Naive thymus-derived CD8-positive, alpha-beta T cell (primary cell): Measurements from ENCODE around the gene ATXN7. TPM values are rescaled to one million over a fixed set of nuclear protein-coding genes. Genes with fewer than 3 reads are reported as not detected.

Experiments used
- ATAC-seq, 2 donors: fragments of 150-1000 bp; cut with Tn5 transposase in 1 of 2; sonication (Bioruptor Pico), chemical (Tn5 transposase) in 1 of 2; 1 replicate in 1 of 2; 2 replicates in 1 of 2; pipeline ENCODE4 v1.10.0; 2021; ENCODE audit warnings: mild to moderate bottlenecking in 2 of 2, moderate library complexity in 2 of 2
- POLR2A ChIA-PET: fragments of 350-600 bp; sonication (Branson Sonifier 250); formaldehyde crosslinking; loops from one replicate; lab custom pipeline; 2021; ENCODE audit warnings: antibody characterized with exemption; lab: Charles Lee
- DNase-seq, 10 donors: peaks; one replicate each; pipeline versions ENCODE4 v3.0.0 to v3.0.0-alpha.2; 2020 to 2022
- H3K27ac Mint-ChIP-seq, 10 donors: one replicate each; pipeline ENCODE4 v1.8.0; 2020 to 2022; ENCODE audit warnings: mild to moderate bottlenecking in 10 of 10, mixed read lengths in 10 of 10, moderate library complexity in 4 of 10, inconsistent platforms in 1 of 10
- H3K27me3 Mint-ChIP-seq, 5 donors: one replicate each; pipeline ENCODE4 v1.8.0; 2021 to 2022; ENCODE audit warnings: mixed read lengths in 5 of 5
- H3K36me3 Mint-ChIP-seq, 3 donors: one replicate each; pipeline ENCODE4 v1.8.0; 2020 to 2022; ENCODE audit warnings: mixed read lengths in 3 of 3, mild to moderate bottlenecking in 2 of 3, inconsistent platforms in 1 of 3
- H3K4me1 Mint-ChIP-seq, 4 donors: one replicate each; pipeline ENCODE4 v1.8.0; 2021 to 2022; ENCODE audit warnings: mixed read lengths in 4 of 4
- H3K4me3 Mint-ChIP-seq, 10 donors: one replicate each; pipeline ENCODE4 v1.8.0; 2020 to 2022; ENCODE audit warnings: mild to moderate bottlenecking in 10 of 10, mixed read lengths in 10 of 10, moderate library complexity in 6 of 10, inconsistent platforms in 1 of 10
- H3K9me3 Mint-ChIP-seq, 9 donors: one replicate each; pipeline ENCODE4 v1.8.0; 2020 to 2022; ENCODE audit warnings: mixed read lengths in 9 of 9, mild to moderate bottlenecking in 3 of 9, inconsistent platforms in 1 of 9, moderate library complexity in 1 of 9
- polyA plus RNA-seq, 3 donors: library from polyadenylated mRNA; unstranded; fragments of 300-500 nt; fragmentation: Illumina TruSeq; gene quantifications; one replicate each; pipeline ENCODE4 v1.2.3, GENCODE V29; 2021
- total RNA-seq, 8 experiments: library from RNA in 2 of 8; stranded (reverse) in 2 of 8; gene quantifications; one replicate each; pipeline ENCODE4 v1.2.3 and lab custom pipeline; 2021 to 2026

The ATXN7 gene
- total and polyA plus RNA-seq, 5 experiments from 2014 or later: 18.0 to 162 (median 29.8) TPM

- POLR2A ChIA-PET: no interaction called here
- no peaks in the 10 kb centered on the region for H3K9me3 Mint-ChIP-seq
- H3K4me1 Mint-ChIP-seq: peaks cover 0 to 6% (median 0%) of the 10 kb centered on the region in 4 donors
- ATAC-seq: no peak
- DNase-seq: no peak
- no peak overlapping the region for H3K4me3 Mint-ChIP-seq
- H3K27me3 Mint-ChIP-seq: peaks cover 14 to 34% (median 25%) of the 10 kb centered on the region in 5 donors
- no peak overlapping the region for H3K27ac Mint-ChIP-seq
- H3K36me3 Mint-ChIP-seq: no peaks in the 10 kb centered on the region
Measured at GRCh38 chr3:64039981-64040733, 176.5 kb downstream of the ATXN7 start.

- ATAC-seq (no peak), DNase-seq (no peak)
- peaks cover 0 to 2% (median 0%) of the 10 kb centered on the region in 9 donors for H3K9me3 Mint-ChIP-seq
- no peak overlapping the region for H3K4me3 Mint-ChIP-seq
- H3K4me1 Mint-ChIP-seq: peaks cover 0 to 6% (median 0%) of the 10 kb centered on the region in 4 donors
- POLR2A ChIA-PET: no interaction called here
- H3K36me3 Mint-ChIP-seq: peaks cover 0 to 1% (median 0%) of the 10 kb centered on the region in 3 donors
- no peak overlapping the region for H3K27ac Mint-ChIP-seq
- peaks cover 22 to 58% (median 34%) of the 10 kb centered on the region in 5 donors for H3K27me3 Mint-ChIP-seq
Measured at GRCh38 chr3:64042952-64043351, 179.3 kb downstream of the ATXN7 start.

- POLR2A ChIA-PET: no interaction called here
- Mint-ChIP-seq H3K36me3 (peaks cover 0 to 1% (median 0%) of the 10 kb centered on the region in 3 donors), H3K9me3 (peaks cover 0 to 2% (median 0%) of the 10 kb centered on the region in 9 donors), H3K27ac (no peak overlapping the region), H3K4me3 (no peak overlapping the region), H3K4me1 (peaks cover 0 to 1% (median 0%) of the 10 kb centered on the region in 4 donors), H3K27me3 (peaks cover 19 to 65% (median 39%) of the 10 kb centered on the region in 5 donors)
- no peak for DNase-seq
- ATAC-seq: no peak
Measured at GRCh38 chr3:64046592-64046991, 182.9 kb downstream of the ATXN7 start.

GRCh38 chr3:64046996-64047594 is 183.4 kb downstream of the ATXN7 start:
- POLR2A ChIA-PET: no interaction called here
- Mint-ChIP-seq H3K36me3 (peaks cover 0 to 1% (median 0%) of the 10 kb centered on the region in 3 donors), H3K27ac (no peak overlapping the region), H3K4me1 (peaks cover 0 to 1% (median 0%) of the 10 kb centered on the region in 4 donors), H3K4me3 (no peak overlapping the region), H3K27me3 (peaks cover 17 to 60% (median 36%) of the 10 kb centered on the region in 5 donors), H3K9me3 (peaks cover 0 to 2% (median 0%) of the 10 kb centered on the region in 9 donors)
- ATAC-seq: no peak
- DNase-seq: no peak

- Mint-ChIP-seq H3K4me1 (peaks cover 0 to 1% (median 0%) of the 10 kb centered on the region in 4 donors), H3K4me3 (no peak overlapping the region), H3K9me3 (peaks cover 0 to 2% (median 0%) of the 10 kb centered on the region in 9 donors), H3K27me3 (peaks cover 17 to 57% (median 34%) of the 10 kb centered on the region in 5 donors), H3K36me3 (peaks cover 0 to 1% (median 0%) of the 10 kb centered on the region in 3 donors), H3K27ac (no peak overlapping the region)
- ATAC-seq: no peak
- DNase-seq: no peak
- POLR2A ChIA-PET: no interaction called here
Measured at GRCh38 chr3:64047787-64048186, 184.1 kb downstream of the ATXN7 start.

- H3K9me3 Mint-ChIP-seq: peaks cover 0 to 2% (median 0%) of the 10 kb centered on the region in 9 donors
- H3K27me3 Mint-ChIP-seq: peaks cover 14 to 56% (median 29%) of the 10 kb centered on the region in 5 donors
- no peak for ATAC-seq
- peaks cover 0 to 1% (median 0%) of the 10 kb centered on the region in 3 donors for H3K36me3 Mint-ChIP-seq
- H3K4me3 Mint-ChIP-seq: no peak overlapping the region
- DNase-seq: no peak
- peaks cover 0 to 1% (median 0%) of the 10 kb centered on the region in 4 donors for H3K4me1 Mint-ChIP-seq
- no peak overlapping the region for H3K27ac Mint-ChIP-seq
- POLR2A ChIA-PET: no interaction called here
Measured at GRCh38 chr3:64048631-64049061, 185.0 kb downstream of the ATXN7 start.

GRCh38 chr3:64049136-64049535 is 185.5 kb downstream of the ATXN7 start:
- H3K9me3 Mint-ChIP-seq: peaks cover 0 to 2% (median 0%) of the 10 kb centered on the region in 9 donors
- no peak overlapping the region for H3K4me3 Mint-ChIP-seq
- no peak overlapping the region for H3K27ac Mint-ChIP-seq
- peaks cover 0 to 1% (median 0%) of the 10 kb centered on the region in 4 donors for H3K4me1 Mint-ChIP-seq
- DNase-seq: no peak
- no peak for ATAC-seq
- POLR2A ChIA-PET: no interaction called here
- H3K36me3 Mint-ChIP-seq: peaks cover 0 to 1% (median 0%) of the 10 kb centered on the region in 3 donors
- peaks cover 14 to 51% (median 26%) of the 10 kb centered on the region in 5 donors for H3K27me3 Mint-ChIP-seq

GRCh38 chr3:64049832-64050231 is 186.2 kb downstream of the ATXN7 start:
- Mint-ChIP-seq H3K4me1 (peaks cover 0 to 1% (median 0%) of the 10 kb centered on the region in 4 donors), H3K9me3 (peaks cover 0 to 2% (median 0%) of the 10 kb centered on the region in 9 donors), H3K27ac (no peak overlapping the region), H3K27me3 (peaks cover 11 to 47% (median 25%) of the 10 kb centered on the region in 5 donors), H3K36me3 (peaks cover 0 to 1% (median 0%) of the 10 kb centered on the region in 3 donors), H3K4me3 (no peak overlapping the region)
- no peak for DNase-seq
- POLR2A ChIA-PET: no interaction called here
- no peak for ATAC-seq

Other genes with a start within 250 kb of the ATXN7 start
- gene SNTN, start 211.2 kb upstream of the ATXN7 start, total RNA-seq: not detected
- gene SNTN, start 211.2 kb upstream of the ATXN7 start, polyA plus RNA-seq: not detected
- gene C3orf49, start 44.6 kb upstream of the ATXN7 start, total RNA-seq: not detected
- gene C3orf49, start 44.6 kb upstream of the ATXN7 start, polyA plus RNA-seq: not detected
- 10 to 100 TPM; 52.2 to 52.5 TPM for gene THOC7, start 62 bp upstream of the ATXN7 start, total RNA-seq
- gene THOC7, start 62 bp upstream of the ATXN7 start, polyA plus RNA-seq: 100 to 1,000 TPM in 1 of 3 donors, 10 to 100 TPM in 2; 79.9 to 116 (median 100.0) TPM
- 1 to 10 TPM in 1 of 2 experiments, not detected in 1; 2.9 TPM for gene SCAANT1, start 48.5 kb downstream of the ATXN7 start, total RNA-seq
- not detected for gene SCAANT1, start 48.5 kb downstream of the ATXN7 start, polyA plus RNA-seq
- gene PSMD6, start 159.6 kb downstream of the ATXN7 start, total RNA-seq: 10 to 100 TPM; 76.8 to 82.9 TPM
- 100 to 1,000 TPM; 107 to 114 (median 110) TPM for gene PSMD6, start 159.6 kb downstream of the ATXN7 start, polyA plus RNA-seq